Measurements from ENCODE around the gene SP2. TPM values are rescaled to one million over a fixed set of nuclear protein-coding genes. Genes with fewer than 3 reads are reported as not detected.

SP2 gene
- total and polyA plus RNA-seq, 2 of the 13 experiments (the other 11 are each of a cell fraction or from before 2014, with no cell fraction given): 1.4 to 4.8 TPM

GRCh38 chr17:47969930-47970724 is 74.1 kb downstream of the SP2 start (continued):
- peak in 1 of 2 experiments; percentile 88; a peak in 1 of 4 replicates for TF ChIP-seq HMGXB4 (CRISPR knock-in tag; IDR thresholded peaks at IDR 0.05; ENCODE audit: borderline replicate concordance in 1 of 2, low read depth in 1 of 2)
- TF ChIP-seq ZNF121 (CRISPR knock-in tag; IDR thresholded peaks at IDR 0.05): 0 out of 2 replicates have a peak, but pooled peaks have one; percentile 44
- TF ChIP-seq FOXP4 (CRISPR knock-in tag; IDR thresholded peaks at IDR 0.05): no peak
- TF ChIP-seq THAP8 (CRISPR knock-in tag; IDR thresholded peaks at IDR 0.05; ENCODE audit: borderline replicate concordance): no peak
- TF ChIP-seq TFAP4 (IDR thresholded peaks at IDR 0.05; ENCODE audit: borderline replicate concordance, low read depth): no peak
- no peak for TF ChIP-seq ERF (CRISPR knock-in tag; IDR thresholded peaks at IDR 0.05)
- TF ChIP-seq ZNF597 (CRISPR knock-in tag; IDR thresholded peaks at IDR 0.05): no peak
- TF ChIP-seq ADNP (CRISPR knock-in tag; IDR thresholded peaks at IDR 0.05): no peak
- TF ChIP-seq BRD4 (CRISPR knock-in tag; IDR thresholded peaks at IDR 0.05): no peak
- TF ChIP-seq ZNF343 (CRISPR knock-in tag; IDR thresholded peaks at IDR 0.05): 0 out of 2 replicates have a peak, but pooled peaks have one; percentile 47
- TF ChIP-seq ZNF720 (CRISPR knock-in tag; IDR thresholded peaks at IDR 0.05): no peak
- no peak for TF ChIP-seq U2AF1 (optimal IDR thresholded peaks at IDR 0.05; ENCODE audit: low read depth, low read length)
- TF ChIP-seq NFIB (CRISPR knock-in tag; IDR thresholded peaks at IDR 0.05; ENCODE audit: borderline replicate concordance): no peak
- no peak for TF ChIP-seq ZNF605 (CRISPR knock-in tag; IDR thresholded peaks at IDR 0.05)
- TF ChIP-seq ATF1 (CRISPR knock-in tag; IDR thresholded peaks at IDR 0.05): no peak
- TF ChIP-seq ZNF414 (CRISPR knock-in tag; IDR thresholded peaks at IDR 0.05): no peak
- TF ChIP-seq ZNF660 (CRISPR knock-in tag; IDR thresholded peaks at IDR 0.05; ENCODE audit: borderline replicate concordance, low read depth): no peak
- TF ChIP-seq ZNF34 (CRISPR knock-in tag; IDR thresholded peaks at IDR 0.05; ENCODE audit: borderline replicate concordance): peak; percentile 33; the same call in 1 of the 2 replicates
- no peak for TF ChIP-seq AGO1 (IDR thresholded peaks at IDR 0.05; ENCODE audit: low read depth, low read length, poor library complexity, severe bottlenecking)
- TF ChIP-seq TFDP2 (CRISPR knock-in tag; IDR thresholded peaks at IDR 0.05): no peak

Data from HepG2 (cell line).